DND-41 (cell line): ENCODE results near the gene ABCA7.

Source experiments
- ATAC-seq: fragments of 200-7000 bp; cut with Tn5 transposase; 3 replicates; pipeline ENCODE4 v1.9.1; 2021; ENCODE audit warnings: low read depth; ENCODE audit not compliant: insufficient read depth
- DNase-seq: peaks from one replicate; pipeline ENCODE4 v3.0.0-alpha.2; 2020
- H2AFZ ChIP-seq: 2 replicates; pipeline ENCODE4 v1.6.0; 2012; ENCODE audit warnings: low read depth, low read length
- H3K27ac ChIP-seq: 2 replicates; pipeline ENCODE4 v1.5.1; 2012; ENCODE audit warnings: low read length, inconsistent platforms
- H3K27me3 ChIP-seq: fragments of 200-600 bp; sonication (generic); 2 replicates; pipeline ENCODE4 v1.6.0; 2012; ENCODE audit warnings: low read length, mild to moderate bottlenecking, inconsistent platforms; ENCODE audit not compliant: insufficient read depth, poor library complexity
- H3K36me3 ChIP-seq: 2 replicates; pipeline ENCODE4 v1.5.1; 2012; ENCODE audit warnings: low read length, inconsistent platforms; ENCODE audit not compliant: insufficient read depth
- H3K4me1 ChIP-seq: 2 replicates; pipeline ENCODE4 v1.5.1; 2012; ENCODE audit warnings: mild to moderate bottlenecking, low read length; ENCODE audit not compliant: insufficient read depth
- H3K4me2 ChIP-seq: 2 replicates; pipeline ENCODE4 v1.6.0; 2012; ENCODE audit warnings: mild to moderate bottlenecking, moderate library complexity, low read length, inconsistent platforms; ENCODE audit not compliant: insufficient read depth
- H3K4me3 ChIP-seq, 2 experiments: fragments of 200-600 bp in 1 of 2; shearing (Covaris generic) in 1 of 2; 2 replicates each; pipeline ENCODE4 v1.5.1; 2012 to 2016; ENCODE audit warnings: inconsistent platforms in 2 of 2, low read length in 2 of 2, mild to moderate bottlenecking in 2 of 2, low read depth in 1 of 2, moderate library complexity in 1 of 2
- H3K79me2 ChIP-seq: 2 replicates; pipeline ENCODE4 v1.6.0; 2012; ENCODE audit warnings: low read length, inconsistent platforms; ENCODE audit not compliant: insufficient read depth
- H3K9ac ChIP-seq: 2 replicates; pipeline ENCODE4 v1.6.0; 2012; ENCODE audit warnings: low read depth, mild to moderate bottlenecking, inconsistent platforms, low read length, moderate library complexity
- H3K9me3 ChIP-seq: 2 replicates; pipeline ENCODE4 v1.5.1; 2012; ENCODE audit warnings: low read length, moderate library complexity, mild to moderate bottlenecking, inconsistent platforms; ENCODE audit not compliant: insufficient read depth, severe bottlenecking
- H4K20me1 ChIP-seq: 2 replicates; pipeline ENCODE4 v1.6.0; 2012; ENCODE audit warnings: low read length; ENCODE audit not compliant: insufficient read depth
- CTCF ChIP-seq: IDR thresholded peaks from 2 replicates; pipeline ENCODE4 v1.5.1; 2012; ENCODE audit warnings: borderline replicate concordance, low read length, moderate library complexity, mild to moderate bottlenecking; ENCODE audit not compliant: poor library complexity, severe bottlenecking; ENCODE audit errors: extremely low read depth
- EZH2 ChIP-seq: IDR thresholded peaks from 3 replicates; pipeline ENCODE4 v1.6.1; 2012; ENCODE audit warnings: borderline replicate concordance, low read depth, mild to moderate bottlenecking, moderate library complexity, low read length, inconsistent platforms; ENCODE audit not compliant: severe bottlenecking

The ABCA7 gene

GRCh38 chr19:1085053-1085658, 45.2 kb downstream of the ABCA7 start:
- DNase-seq (no peak), ATAC-seq (peak; percentile 2; the same call in 1 of the 3 replicates)
- peaks cover 36% of the 10 kb centered on the region for H4K20me1 ChIP-seq
- no peaks in the 10 kb centered on the region for H3K79me2 ChIP-seq
- no peak for TF ChIP-seq CTCF
- no peak for TF ChIP-seq EZH2
- no peaks in the 10 kb centered on the region for H3K27me3 ChIP-seq
- no peak overlapping the region for H3K4me2 ChIP-seq
- no peak overlapping the region; the same call in 1 of the 2 replicates for H3K9ac ChIP-seq
- H3K27ac ChIP-seq: no peak overlapping the region
- H3K4me3 ChIP-seq: no peak overlapping the region
- no peak overlapping the region for H2AFZ ChIP-seq
- H3K4me1 ChIP-seq: no peaks in the 10 kb centered on the region
- peaks cover 93% of the 10 kb centered on the region for H3K36me3 ChIP-seq
- no peaks in the 10 kb centered on the region for H3K9me3 ChIP-seq

- no peak overlapping the region for H3K4me2 ChIP-seq
- H3K27ac ChIP-seq: no peak overlapping the region
- no peak overlapping the region for H3K4me3 ChIP-seq
- no peaks in the 10 kb centered on the region for H3K27me3 ChIP-seq
- H3K36me3 ChIP-seq: peaks cover 91% of the 10 kb centered on the region
- no peak overlapping the region; the same call in 1 of the 2 replicates for H3K9ac ChIP-seq
- no peaks in the 10 kb centered on the region for H3K9me3 ChIP-seq
- H4K20me1 ChIP-seq: peaks cover 38% of the 10 kb centered on the region
- no peaks in the 10 kb centered on the region for H3K4me1 ChIP-seq
- no peaks in the 10 kb centered on the region for H3K79me2 ChIP-seq
- no peak overlapping the region for H2AFZ ChIP-seq
- ATAC-seq (peak; percentile 2; the same call in 1 of the 3 replicates), DNase-seq (no peak)
- TF ChIP-seq CTCF: no peak
- TF ChIP-seq EZH2: no peak
Measured at GRCh38 chr19:1085676-1086442, 46.0 kb downstream of the ABCA7 start.

GRCh38 chr19:1086613-1087012, 46.7 kb downstream of the ABCA7 start:
- Histone ChIP-seq H3K36me3 (peaks cover 91% of the 10 kb centered on the region), H3K4me3 (no peak overlapping the region), H3K9ac (no peak overlapping the region), H3K4me2 (no peak overlapping the region), H3K4me1 (no peaks in the 10 kb centered on the region), H3K27me3 (no peaks in the 10 kb centered on the region), H2AFZ (no peak overlapping the region), H4K20me1 (peaks cover 44% of the 10 kb centered on the region), H3K9me3 (no peaks in the 10 kb centered on the region), H3K27ac (no peak overlapping the region), H3K79me2 (0 out of 2 replicates have a peak, but pooled peaks cover 2% of the 10 kb centered on the region)
- DNase-seq: no peak
- TF ChIP-seq CTCF (no peak), EZH2 (no peak)
- no peak for ATAC-seq
